ENCODE measurements around the gene GNB2. TPM values are rescaled to one million over a fixed set of nuclear protein-coding genes. Genes with fewer than 3 reads are reported as not detected.

The GNB2 gene
- total and polyA plus RNA-seq, 2 of the 8 experiments (the other 6 are each of a cell fraction or from before 2014, with no cell fraction given): 157 to 260 TPM

DNA sequence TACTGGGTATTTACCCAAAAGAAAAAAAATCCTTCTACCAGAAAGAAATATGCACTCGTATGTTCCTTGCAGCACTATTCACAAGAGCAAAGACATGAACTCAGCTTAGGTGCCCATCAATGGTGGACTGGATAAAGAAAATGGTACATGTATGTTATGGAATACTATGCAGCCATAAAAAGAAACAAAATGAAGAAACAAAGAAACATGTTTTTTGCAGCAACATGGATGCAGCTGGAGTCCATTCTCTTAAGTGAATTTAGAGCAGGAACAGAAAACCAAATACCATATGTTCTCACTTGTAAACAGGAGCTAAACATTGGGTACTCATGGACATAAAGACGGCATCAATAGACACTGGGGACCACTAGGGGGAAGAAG lies 5.5 kb upstream of the GNB2 start:
- Histone ChIP-seq H2AFZ (ENCODE audit: low read length) (no peak overlapping the region), H3K4me2 (ENCODE audit: insufficient read depth in 1 of 2, low read depth in 2 of 2, low read length in 2 of 2) (no peak overlapping the region), H3K79me2 (ENCODE audit: control insufficient read depth in 1 of 2, insufficient read depth in 2 of 2, low read length in 2 of 2) (no peaks in the 10 kb centered on the region), H3K9ac (replicated peaks in 1 of 4; ENCODE audit: extremely low read depth in 1 of 4, low read depth in 3 of 4, low read length in 3 of 4) (no peak overlapping the region), H3K4ac (replicated peaks; ENCODE audit: insufficient read length, low read depth, low read length) (no peak overlapping the region), H3K18ac (ENCODE audit: extremely low read depth, low read length) (no peak overlapping the region), H2BK20ac (ENCODE audit: low read length) (no peak overlapping the region), H3K79me1 (ENCODE audit: low read depth, low read length) (no peaks in the 10 kb centered on the region), H3K27me3 (replicated peaks in 1 of 4; ENCODE audit: control insufficient read depth in 3 of 4, extremely low read depth in 1 of 4, insufficient read depth in 3 of 4, low read length in 3 of 4) (peaks cover 0 to 8% (median 6%) of the 10 kb centered on the region in 4 experiments; a peak in 4 of 7 replicates), H4K91ac (replicated peaks; ENCODE audit: insufficient read length, low read length) (no peak overlapping the region), H2BK15ac (ENCODE audit: low read length) (no peak overlapping the region), H3K23me2 (ENCODE audit: low read depth, low read length) (0 out of 2 replicates have a peak, but pooled peaks cover 2% of the 10 kb centered on the region), H3K4me1 (replicated peaks in 1 of 4; ENCODE audit: control insufficient read depth in 3 of 4, insufficient read depth in 4 of 4, low read length in 3 of 4) (no peaks in the 10 kb centered on the region), H3K4me3 (ENCODE audit: extremely low read depth in 1 of 4, insufficient read depth in 2 of 4, low read depth in 3 of 4, low read length in 4 of 4) (no peak overlapping the region), H3K27ac (ENCODE audit: low read depth, low read length) (no peak overlapping the region), H3K36me3 (ENCODE audit: control insufficient read depth in 2 of 4, insufficient read depth in 4 of 4, low read length in 3 of 4) (no peaks in the 10 kb centered on the region), H2BK5ac (ENCODE audit: low read depth, low read length) (no peak overlapping the region), H2BK12ac (ENCODE audit: low read depth, low read length) (no peak overlapping the region), H2BK120ac (replicated peaks; ENCODE audit: low read depth, low read length) (no peak overlapping the region), H2AK5ac (ENCODE audit: low read depth, low read length) (no peak overlapping the region), H3K23ac (ENCODE audit: insufficient read length) (no peak overlapping the region), H3K9me3 (ENCODE audit: insufficient read depth in 2 of 2, low read depth in 1 of 2, low read length in 1 of 2) (no peaks in the 10 kb centered on the region), H4K20me1 (replicated peaks in 1 of 2; ENCODE audit: control insufficient read depth in 1 of 2, insufficient read depth in 2 of 2, low read length in 2 of 2) (no peaks in the 10 kb centered on the region), H4K8ac (ENCODE audit: extremely low read depth, insufficient read depth, low read length) (no peak overlapping the region), H4K5ac (ENCODE audit: insufficient read length, low read depth, low read length) (no peak overlapping the region), H3K14ac (ENCODE audit: insufficient read length) (no peak overlapping the region), H3K56ac (replicated peaks; ENCODE audit: insufficient read length, low read depth, low read length) (no peak overlapping the region)
- ChIA-PET CTCF (ENCODE audit: partially characterized antibody) (interaction anchor here (0.6 to 6.2 kb wide), 9 partner anchors 29 to 184 kb away, joined by 3 to 28 read pairs (median 3); no protein-coding TSS in a partner anchor), POLR2A (ENCODE audit: partially characterized antibody) (interaction anchor here (0.8 to 1.4 kb wide), 3 partner anchors 13 to 82 kb away, joined by 3 to 4 read pairs (median 3); partner anchors contain the start of genes FBXO24 and LRCH4)
- DNase-seq (ENCODE audit: low read depth in 1 of 2, low spot score in 2 of 2) (no peak), FAIRE-seq (no peak)
- WGBS, 2 experiments (ENCODE audit: extremely low coverage in 1 of 2, insufficient coverage in 1 of 2, insufficient read length in 1 of 2, insufficient replicate concordance in 2 of 2, low coverage in 1 of 2, low lambda C conversion rate in 2 of 2, missing lambda C conversion rate in 1 of 2): 86% methylated on average over 2 of the region's 2 CpGs; no CpG with 5 or more reads in 1 of the 2 experiments
- TF ChIP-seq, protein P1, sequence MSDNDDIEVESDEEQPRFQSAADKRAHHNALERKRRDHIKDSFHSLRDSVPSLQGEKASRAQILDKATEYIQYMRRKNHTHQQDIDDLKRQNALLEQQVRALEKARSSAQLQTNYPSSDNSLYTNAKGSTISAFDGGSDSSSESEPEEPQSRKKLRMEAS (IDR thresholded peaks at IDR 0.05): no peak
- TF ChIP-seq EGR1 (IDR thresholded peaks at IDR 0.05; ENCODE audit: borderline replicate concordance, low read depth, low read length): no peak
- no peak for TF ChIP-seq JUN (IDR thresholded peaks at IDR 0.05; ENCODE audit: low read depth, low read length)
- TF ChIP-seq GABPA (IDR thresholded peaks at IDR 0.05; ENCODE audit: borderline replicate concordance, insufficient read depth, low read length): no peak
- TF ChIP-seq BCL11A (IDR thresholded peaks at IDR 0.05; ENCODE audit: low read depth in 2 of 2, low read length in 2 of 2): no peak
- no peak for TF ChIP-seq SP4 (IDR thresholded peaks at IDR 0.05; ENCODE audit: low read length)
- TF ChIP-seq BRCA1 (IDR thresholded peaks at IDR 0.05; ENCODE audit: low read depth, low read length): no peak
- TF ChIP-seq KDM5A (IDR thresholded peaks at IDR 0.05; ENCODE audit: low read length): no peak
- TF ChIP-seq ZNF274 (IDR thresholded peaks at IDR 0.05; ENCODE audit: borderline replicate concordance, extremely low read depth, low read length): no peak
- TF ChIP-seq, protein P2, sequence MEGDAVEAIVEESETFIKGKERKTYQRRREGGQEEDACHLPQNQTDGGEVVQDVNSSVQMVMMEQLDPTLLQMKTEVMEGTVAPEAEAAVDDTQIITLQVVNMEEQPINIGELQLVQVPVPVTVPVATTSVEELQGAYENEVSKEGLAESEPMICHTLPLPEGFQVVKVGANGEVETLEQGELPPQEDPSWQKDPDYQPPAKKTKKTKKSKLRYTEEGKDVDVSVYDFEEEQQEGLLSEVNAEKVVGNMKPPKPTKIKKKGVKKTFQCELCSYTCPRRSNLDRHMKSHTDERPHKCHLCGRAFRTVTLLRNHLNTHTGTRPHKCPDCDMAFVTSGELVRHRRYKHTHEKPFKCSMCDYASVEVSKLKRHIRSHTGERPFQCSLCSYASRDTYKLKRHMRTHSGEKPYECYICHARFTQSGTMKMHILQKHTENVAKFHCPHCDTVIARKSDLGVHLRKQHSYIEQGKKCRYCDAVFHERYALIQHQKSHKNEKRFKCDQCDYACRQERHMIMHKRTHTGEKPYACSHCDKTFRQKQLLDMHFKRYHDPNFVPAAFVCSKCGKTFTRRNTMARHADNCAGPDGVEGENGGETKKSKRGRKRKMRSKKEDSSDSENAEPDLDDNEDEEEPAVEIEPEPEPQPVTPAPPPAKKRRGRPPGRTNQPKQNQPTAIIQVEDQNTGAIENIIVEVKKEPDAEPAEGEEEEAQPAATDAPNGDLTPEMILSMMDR (IDR thresholded peaks at IDR 0.05; ENCODE audit: control extremely low read depth in 1 of 3, insufficient read depth in 1 of 3, low read depth in 1 of 3, low read length in 3 of 3): no peak
- no peak for TF ChIP-seq CBX5 (IDR thresholded peaks at IDR 0.05; ENCODE audit: low read depth, low read length)
- TF ChIP-seq FOSL1 (IDR thresholded peaks at IDR 0.05; ENCODE audit: insufficient read depth, low read depth, low read length): no peak
